ACC112 (cell line): ENCODE measurements around the gene ERVW-1.
"Not testable (repeated sequence)": the region's sequence is repeated elsewhere in the genome, so short reads cannot be mapped to it uniquely, and the experiment has no call there.

ENCODE experiments used
- H2AFZ ChIP-seq: fragments of 200-600 bp; sonication (generic); one replicate; pipeline ENCODE4 v1.6.0; 2017; ENCODE audit warnings: antibody characterized with exemption, low read length; ENCODE audit not compliant: unreplicated experiment
- H3K27ac ChIP-seq: fragments of 200-600 bp; sonication (generic); 2 replicates; pipeline ENCODE4 v1.5.1; 2014; ENCODE audit warnings: low read depth, mild to moderate bottlenecking, antibody characterized with exemption, low read length, moderate library complexity
- H3K27me3 ChIP-seq: fragments of 200-600 bp; sonication (generic); 2 replicates; pipeline ENCODE4 v1.6.1; 2014; ENCODE audit warnings: mild to moderate bottlenecking, antibody characterized with exemption, low read length, moderate library complexity, mixed read lengths; ENCODE audit not compliant: insufficient read depth
- H3K36me3 ChIP-seq: fragments of 200-600 bp; sonication (generic); 2 replicates; pipeline ENCODE4 v1.6.1; 2016; ENCODE audit warnings: mild to moderate bottlenecking, antibody characterized with exemption, low read length, moderate library complexity, mixed read lengths; ENCODE audit not compliant: insufficient read depth
- H3K4me1 ChIP-seq: fragments of 200-600 bp; sonication (generic); one replicate; pipeline ENCODE4 v1.6.1; 2016; ENCODE audit warnings: low read length, mixed read lengths; ENCODE audit not compliant: insufficient read depth, unreplicated experiment, control insufficient read depth
- H3K4me3 ChIP-seq: fragments of 200-600 bp; sonication (generic); 2 replicates; pipeline ENCODE4 v1.5.1; 2014; ENCODE audit warnings: mild to moderate bottlenecking, low read depth, low read length
- H3K79me2 ChIP-seq: fragments of 200-600 bp; sonication (generic); one replicate; pipeline ENCODE4 v1.6.0; 2016; ENCODE audit warnings: low read length; ENCODE audit not compliant: control insufficient read depth, unreplicated experiment, insufficient read depth

ERVW-1 gene

DNA sequence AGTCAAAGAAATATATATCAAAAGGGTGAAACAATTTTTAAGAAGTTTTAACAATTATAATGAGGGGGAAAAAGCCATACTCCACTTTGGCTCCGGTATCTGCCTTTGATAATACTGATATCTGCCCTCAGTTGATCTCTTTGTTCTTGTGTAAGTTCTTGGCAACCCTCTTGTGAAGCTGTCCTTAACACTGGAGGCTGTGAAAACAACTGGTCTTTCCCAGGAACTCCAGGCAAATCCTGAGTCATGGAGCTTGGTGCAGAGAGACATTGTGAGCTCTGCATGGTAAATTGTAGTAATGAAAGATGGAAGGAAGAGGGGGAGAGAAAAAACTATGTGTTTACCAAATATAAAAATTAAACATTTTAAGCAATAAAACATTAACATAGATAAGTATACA, 11.9 kb upstream of the ERVW-1 start:
- Histone ChIP-seq H3K4me3 (no peak overlapping the region), H3K27ac (no peak overlapping the region), H3K27me3 (no peaks in the 10 kb centered on the region), H3K36me3 (peaks cover 8% of the 10 kb centered on the region), H3K79me2 (no peaks in the 10 kb centered on the region), H2AFZ (no peak overlapping the region), H3K4me1 (no peaks in the 10 kb centered on the region)

- H3K4me3 ChIP-seq, result no peak overlapping the region
- H3K36me3 ChIP-seq, result peaks cover 8% of the 10 kb centered on the region
- no peaks in the 10 kb centered on the region for H3K27me3 ChIP-seq
- H3K79me2 ChIP-seq, result no peaks in the 10 kb centered on the region
- H2AFZ ChIP-seq, result no peak overlapping the region
- H3K4me1 ChIP-seq, result no peaks in the 10 kb centered on the region
- H3K27ac ChIP-seq, result no peak overlapping the region
Measured at GRCh38 chr7:92487804-92488203, 10.1 kb upstream of the ERVW-1 start.

GRCh38 chr7:92485974-92486373, 8.2 kb upstream of the ERVW-1 start:
- no peak overlapping the region for H2AFZ ChIP-seq
- H3K27me3 ChIP-seq, result no peaks in the 10 kb centered on the region
- no peaks in the 10 kb centered on the region for H3K79me2 ChIP-seq
- no peak overlapping the region for H3K27ac ChIP-seq
- H3K4me3 ChIP-seq, result no peak overlapping the region
- no peaks in the 10 kb centered on the region for H3K4me1 ChIP-seq
- peaks cover 8% of the 10 kb centered on the region for H3K36me3 ChIP-seq

GRCh38 chr7:92485267-92485892, 7.6 kb upstream of the ERVW-1 start:
- no peaks in the 10 kb centered on the region for H3K79me2 ChIP-seq

DNA sequence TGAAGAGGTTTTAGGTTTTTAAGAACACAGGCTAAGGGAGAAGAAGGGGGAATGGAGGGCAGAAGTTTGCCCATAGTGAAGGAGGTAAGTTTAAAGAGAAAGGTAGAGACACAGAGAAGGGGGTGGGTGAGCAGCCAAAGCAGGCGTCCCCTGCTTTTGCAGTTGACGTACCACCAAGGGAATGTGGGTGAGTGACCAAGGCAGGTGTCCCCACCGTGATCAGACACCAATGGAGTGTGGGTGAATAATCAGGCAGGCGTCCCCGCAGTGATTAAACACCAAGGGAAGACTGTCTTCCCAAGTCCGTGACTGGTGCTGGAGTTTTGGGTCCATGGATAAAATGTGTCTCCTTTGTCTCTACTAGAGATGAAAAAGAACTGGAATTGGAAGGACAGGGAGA, 6.5 kb upstream of the ERVW-1 start:
- not testable (repeated sequence) for H3K36me3 ChIP-seq, H3K27me3 ChIP-seq, H3K4me1 ChIP-seq, H2AFZ ChIP-seq, H3K4me3 ChIP-seq, H3K79me2 ChIP-seq, H3K27ac ChIP-seq

More at GRCh38 chr7:92485267-92485892, 7.6 kb upstream of the ERVW-1 start:
- H3K36me3 ChIP-seq, result peaks cover 8% of the 10 kb centered on the region
- no peak overlapping the region for H2AFZ ChIP-seq
- H3K27ac ChIP-seq, result no peak overlapping the region
- H3K27me3 ChIP-seq, result no peaks in the 10 kb centered on the region
- H3K4me1 ChIP-seq, result no peaks in the 10 kb centered on the region
- no peak overlapping the region for H3K4me3 ChIP-seq

DNA sequence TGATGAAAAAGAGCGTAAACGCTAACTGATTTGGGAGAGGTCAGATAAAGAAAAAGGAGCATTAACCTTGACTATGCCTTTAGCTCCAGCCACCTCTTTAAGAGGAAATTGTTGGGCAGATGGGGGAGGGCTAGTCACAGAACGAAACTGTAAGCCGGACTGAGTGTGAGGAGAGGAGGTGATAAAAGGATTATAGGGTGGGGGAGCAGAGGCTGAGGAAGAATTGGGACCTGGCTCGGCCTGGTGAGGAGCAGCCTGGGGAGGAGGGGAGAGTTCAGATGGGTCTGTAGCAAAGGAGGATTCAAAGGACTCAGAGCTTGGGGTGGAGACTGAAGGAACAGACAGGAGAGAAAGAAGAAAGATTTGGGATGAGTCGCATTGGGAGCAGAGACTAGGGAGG, 5.9 kb upstream of the ERVW-1 start:
- not testable (repeated sequence) for H3K4me3 ChIP-seq

DNA sequence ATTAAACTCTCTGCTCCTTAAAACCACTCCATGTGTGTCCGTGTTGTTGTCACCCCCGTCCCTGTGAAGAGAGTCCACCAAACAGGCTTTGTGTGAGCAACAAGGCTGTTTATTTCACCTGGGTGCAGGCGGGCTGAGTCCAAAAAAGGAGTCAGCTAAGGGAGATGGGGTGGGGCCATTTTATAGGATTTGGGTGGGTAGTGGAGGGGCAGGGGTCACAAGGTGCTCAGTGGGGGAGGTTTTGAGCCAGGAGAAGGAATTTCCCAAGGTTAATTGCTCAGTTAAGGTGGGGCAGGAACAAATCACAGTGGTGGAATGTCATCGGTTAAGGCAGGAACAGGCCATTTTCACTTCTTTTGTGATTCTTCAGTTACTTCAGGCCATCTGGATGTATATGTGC, 1.4 kb upstream of the ERVW-1 start:
- H3K27ac ChIP-seq, H3K79me2 ChIP-seq, H2AFZ ChIP-seq, H3K4me3 ChIP-seq, H3K4me1 ChIP-seq, H3K36me3 ChIP-seq, H3K27me3 ChIP-seq: not testable (repeated sequence)

More for the DNA sequence above, 5.9 kb upstream of the ERVW-1 start:
- H3K27ac ChIP-seq, H2AFZ ChIP-seq, H3K36me3 ChIP-seq, H3K27me3 ChIP-seq, H3K4me1 ChIP-seq, H3K79me2 ChIP-seq: not testable (repeated sequence)

- no peak overlapping the region for H2AFZ ChIP-seq
- no peaks in the 10 kb centered on the region for H3K79me2 ChIP-seq
- H3K27ac ChIP-seq, result no peak overlapping the region
- H3K4me3 ChIP-seq, result no peak overlapping the region
- no peaks in the 10 kb centered on the region for H3K4me1 ChIP-seq
- no peaks in the 10 kb centered on the region for H3K36me3 ChIP-seq
- H3K27me3 ChIP-seq, result no peaks in the 10 kb centered on the region
Measured at GRCh38 chr7:92478711-92479110, 965 bp upstream of the ERVW-1 start.

- H3K4me1 ChIP-seq, result no peaks in the 10 kb centered on the region
Measured at GRCh38 chr7:92478095-92478494, 349 bp upstream of the ERVW-1 start.

GRCh38 chr7:92475851-92476590, 1.7 kb downstream of the ERVW-1 start:
- H3K4me1 ChIP-seq, H3K79me2 ChIP-seq, H3K36me3 ChIP-seq, H3K27ac ChIP-seq, H3K4me3 ChIP-seq, H2AFZ ChIP-seq, H3K27me3 ChIP-seq: not testable (repeated sequence)

More at GRCh38 chr7:92478095-92478494, 349 bp upstream of the ERVW-1 start:
- Histone ChIP-seq H3K79me2 (no peaks in the 10 kb centered on the region), H2AFZ (no peak overlapping the region), H3K4me3 (no peak overlapping the region), H3K27ac (no peak overlapping the region), H3K36me3 (no peaks in the 10 kb centered on the region), H3K27me3 (no peaks in the 10 kb centered on the region)

DNA sequence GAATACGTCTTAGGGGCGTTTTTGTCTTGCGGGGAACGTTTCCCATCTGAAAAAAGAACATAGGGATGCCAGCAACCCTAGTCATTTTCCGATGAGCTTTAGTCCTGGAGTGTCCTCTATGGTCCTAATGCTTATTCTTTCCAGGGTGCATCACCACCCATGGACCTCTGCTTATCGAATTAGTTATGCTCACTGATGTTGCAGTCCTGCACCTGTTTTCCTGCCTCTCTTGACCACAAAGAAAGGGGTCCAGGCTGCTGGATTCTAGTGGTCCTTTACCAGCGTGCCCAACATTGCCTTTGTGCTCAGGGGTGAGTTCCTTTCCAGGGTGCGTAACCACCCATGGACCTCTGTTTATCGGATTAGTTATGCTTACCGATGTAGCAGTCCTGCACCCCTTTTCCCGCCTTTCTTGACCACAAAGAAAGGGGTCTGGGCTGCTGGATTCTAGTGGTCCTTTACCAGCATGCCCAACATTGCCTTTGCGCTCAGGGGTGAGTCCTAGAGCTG, 2.4 kb downstream of the ERVW-1 start:
- not testable (repeated sequence) for H3K4me1 ChIP-seq, H3K27me3 ChIP-seq, H3K36me3 ChIP-seq, H3K27ac ChIP-seq, H3K4me3 ChIP-seq, H3K79me2 ChIP-seq, H2AFZ ChIP-seq
